DMS79 (cell line): Measurements from ENCODE around the gene ITGA7.

ENCODE experiments used
- DNase-seq: peaks from one replicate; lab custom pipeline; 2025; lab: John Stamatoyannopoulos, UW

The ITGA7 gene

GRCh38 chr12:55736076-55736475 is 28.4 kb upstream of the ITGA7 start:
- no peak for DNase-seq

- DNase-seq, result no peak
These were observed 26.9 kb upstream of the ITGA7 start for GRCh38 chr12:55734595-55734994.

- no peak for DNase-seq
These were observed 26.2 kb upstream of the ITGA7 start for GRCh38 chr12:55733858-55734257.

- no peak for DNase-seq
These were observed 25.4 kb upstream of the ITGA7 start for GRCh38 chr12:55733021-55733555.

GRCh38 chr12:55732288-55732687 is 24.6 kb upstream of the ITGA7 start:
- no peak for DNase-seq

GRCh38 chr12:55729819-55730818 is 22.4 kb upstream of the ITGA7 start:
- DNase-seq, result no peak

- DNase-seq, result peak; percentile 55
These were observed 21.5 kb upstream of the ITGA7 start, which contains the start of gene CD63 for GRCh38 chr12:55728939-55729818. Gene CD63 (minus strand): TSS chr12:55729009. CDS start chr12:55728341, 668 bp downstream.

GRCh38 chr12:55728186-55728938 is 20.7 kb upstream of the ITGA7 start:
- DNase-seq, result no peak

- no peak for DNase-seq
These were observed 20.0 kb upstream of the ITGA7 start for GRCh38 chr12:55727643-55728185.

- DNase-seq, result no peak
These were observed 19.3 kb upstream of the ITGA7 start for GRCh38 chr12:55726971-55727370.

GRCh38 chr12:55725556-55725955 is 17.9 kb upstream of the ITGA7 start:
- no peak for DNase-seq

- DNase-seq, result no peak
These were observed 17.2 kb upstream of the ITGA7 start for GRCh38 chr12:55724940-55725309.

- no peak for DNase-seq
These were observed 16.7 kb upstream of the ITGA7 start for GRCh38 chr12:55724226-55724939.

- no peak for DNase-seq
These were observed 16.0 kb upstream of the ITGA7 start for GRCh38 chr12:55723516-55724225.

- DNase-seq, result no peak
These were observed 15.2 kb upstream of the ITGA7 start for GRCh38 chr12:55722948-55723347.

- no peak for DNase-seq
These were observed 14.0 kb upstream of the ITGA7 start for GRCh38 chr12:55721601-55722213.

- DNase-seq, result no peak
These were observed 13.3 kb upstream of the ITGA7 start for GRCh38 chr12:55720894-55721444.

- DNase-seq, result no peak
These were observed 12.4 kb upstream of the ITGA7 start, which contains the start of gene RDH5 for GRCh38 chr12:55720071-55720564. Gene RDH5 (plus strand): TSS chr12:55720393. CDS start chr12:55721185, 792 bp downstream.

- no peak for DNase-seq
These were observed 11.7 kb upstream of the ITGA7 start for GRCh38 chr12:55719371-55719770.
